ENCODE measurements around the gene TMEM14A.
A peak's percentile ranks its signal among the peaks of the same experiment; 100 is the strongest.
"Not testable (repeated sequence)": the region's sequence is repeated elsewhere in the genome, so short reads cannot be mapped to it uniquely, and the experiment has no call there.

Gene TMEM14A

GRCh38 chr6:52657870-52658269 lies 13.0 kb upstream of the TMEM14A start:
- DNase-seq (ENCODE audit: low spot score): no peak

GRCh38 chr6:52661551-52661950 lies 9.4 kb upstream of the TMEM14A start:
- no peak for DNase-seq (ENCODE audit: low spot score)

GRCh38 chr6:52662031-52662430 lies 8.9 kb upstream of the TMEM14A start:
- no peak for DNase-seq (ENCODE audit: low spot score)

- peak; percentile 77 for DNase-seq (ENCODE audit: low spot score)
Measured at GRCh38 chr6:52663120-52663935, 7.6 kb upstream of the TMEM14A start.

- DNase-seq (ENCODE audit: low spot score): no peak
Measured at GRCh38 chr6:52663936-52664185, 7.1 kb upstream of the TMEM14A start.

- peak; percentile 84 for DNase-seq (ENCODE audit: low spot score)
Measured at GRCh38 chr6:52664186-52664990, 6.5 kb upstream of the TMEM14A start.

GRCh38 chr6:52664991-52665686 lies 5.8 kb upstream of the TMEM14A start:
- no peak for DNase-seq (ENCODE audit: low spot score)

GRCh38 chr6:52666071-52666470 lies 4.8 kb upstream of the TMEM14A start:
- DNase-seq (ENCODE audit: low spot score): no peak

GRCh38 chr6:52666523-52666922 lies 4.4 kb upstream of the TMEM14A start:
- no peak for DNase-seq (ENCODE audit: low spot score)

GRCh38 chr6:52667572-52667971 lies 3.3 kb upstream of the TMEM14A start:
- DNase-seq (ENCODE audit: low spot score): no peak

GRCh38 chr6:52671676-52672075 lies 763 bp downstream of the TMEM14A start:
- no peak for DNase-seq (ENCODE audit: low spot score)

GRCh38 chr6:52672412-52673025 lies 1.6 kb downstream of the TMEM14A start:
- no peak for DNase-seq (ENCODE audit: low spot score)

GRCh38 chr6:52674666-52675065 lies 3.8 kb downstream of the TMEM14A start:
- DNase-seq (ENCODE audit: low spot score): no peak

- DNase-seq (ENCODE audit: low spot score): no peak
Measured at GRCh38 chr6:52675372-52675771, 4.5 kb downstream of the TMEM14A start.

GRCh38 chr6:52676631-52677030 lies 5.7 kb downstream of the TMEM14A start:
- not testable (repeated sequence) for DNase-seq (ENCODE audit: low spot score)

GRCh38 chr6:52681416-52681815 lies 10.5 kb downstream of the TMEM14A start:
- DNase-seq (ENCODE audit: low spot score): no peak

GRCh38 chr6:52686878-52687699 lies 16.2 kb downstream of the TMEM14A start:
- no peak for DNase-seq (ENCODE audit: low spot score)

- no peak for DNase-seq (ENCODE audit: low spot score)
Measured at GRCh38 chr6:52689857-52690256, 18.9 kb downstream of the TMEM14A start.

- no peak for DNase-seq (ENCODE audit: low spot score)
Measured at GRCh38 chr6:52691718-52692117, 20.8 kb downstream of the TMEM14A start.

- DNase-seq (ENCODE audit: low spot score): no peak
Measured at GRCh38 chr6:52693773-52694172, 22.9 kb downstream of the TMEM14A start.

GRCh38 chr6:52694404-52694803 lies 23.5 kb downstream of the TMEM14A start:
- DNase-seq (ENCODE audit: low spot score): no peak

- DNase-seq (ENCODE audit: low spot score): no peak
Measured at GRCh38 chr6:52696418-52696817, 25.5 kb downstream of the TMEM14A start.

Measured in globus pallidus (tissue), 1 donor.